ENCODE results near the gene DEPDC1B. TPM values are rescaled to one million over a fixed set of nuclear protein-coding genes. Genes with fewer than 3 reads are reported as not detected.
"Not testable (repeated sequence)": the region's sequence is repeated elsewhere in the genome, so short reads cannot be mapped to it uniquely, and the experiment has no call there.

Gene DEPDC1B
- total RNA-seq, 2 experiments from 2014 or later, result 35.3 to 38.7 TPM

- H3K27me3 Mint-ChIP-seq; ATAC-seq; H3K9me3 Mint-ChIP-seq (ENCODE audit: low read depth); H3K27ac Mint-ChIP-seq; CTCF ChIA-PET; DNase-seq; H3K4me3 Mint-ChIP-seq; H3K4me1 Mint-ChIP-seq: not testable (repeated sequence)
- H3K36me3 Mint-ChIP-seq, result peaks cover 11% of the 10 kb centered on the region
Observed at GRCh38 chr5:60624875-60625274, 75.1 kb downstream of the DEPDC1B start.

GRCh38 chr5:60620752-60621151, 79.2 kb downstream of the DEPDC1B start:
- DNase-seq; H3K27me3 Mint-ChIP-seq; H3K4me3 Mint-ChIP-seq; H3K27ac Mint-ChIP-seq; CTCF ChIA-PET; H3K4me1 Mint-ChIP-seq; H3K9me3 Mint-ChIP-seq (ENCODE audit: low read depth); H3K36me3 Mint-ChIP-seq; ATAC-seq: not testable (repeated sequence)

GRCh38 chr5:60613826-60614225, 86.1 kb downstream of the DEPDC1B start:
- Mint-ChIP-seq H3K4me1 (peaks cover 6% of the 10 kb centered on the region), H3K36me3 (peaks cover 8% of the 10 kb centered on the region), H3K4me3 (no peak overlapping the region), H3K9me3 (ENCODE audit: low read depth) (no peaks in the 10 kb centered on the region), H3K27ac (no peak overlapping the region), H3K27me3 (no peaks in the 10 kb centered on the region)
- CTCF ChIA-PET, result no interaction called here
- no peak for DNase-seq
- no peak for ATAC-seq

GRCh38 chr5:60611099-60611740, 88.7 kb downstream of the DEPDC1B start:
- DNase-seq, result no peak
- Mint-ChIP-seq H3K4me1 (peaks cover 6% of the 10 kb centered on the region), H3K4me3 (no peak overlapping the region), H3K27ac (no peak overlapping the region), H3K27me3 (no peaks in the 10 kb centered on the region), H3K36me3 (peaks cover 5% of the 10 kb centered on the region), H3K9me3 (ENCODE audit: low read depth) (no peaks in the 10 kb centered on the region)
- CTCF ChIA-PET, result no interaction called here
- no peak for ATAC-seq

GRCh38 chr5:60604771-60605170, 95.2 kb downstream of the DEPDC1B start:
- no peak for DNase-seq
- CTCF ChIA-PET, result no interaction called here
- peaks cover 10% of the 10 kb centered on the region for H3K36me3 Mint-ChIP-seq
- H3K4me1 Mint-ChIP-seq, result peaks cover 1% of the 10 kb centered on the region
- no peak overlapping the region for H3K4me3 Mint-ChIP-seq
- no peak overlapping the region for H3K27ac Mint-ChIP-seq
- H3K27me3 Mint-ChIP-seq, result no peaks in the 10 kb centered on the region
- H3K9me3 Mint-ChIP-seq (ENCODE audit: low read depth), result no peaks in the 10 kb centered on the region
- no peak for ATAC-seq

GRCh38 chr5:60598424-60598823, 101.5 kb downstream of the DEPDC1B start:
- ATAC-seq (no peak), DNase-seq (no peak)
- no peaks in the 10 kb centered on the region for H3K9me3 Mint-ChIP-seq (ENCODE audit: low read depth)
- H3K27me3 Mint-ChIP-seq, result no peaks in the 10 kb centered on the region
- CTCF ChIA-PET, result no interaction called here
- no peak overlapping the region for H3K27ac Mint-ChIP-seq
- H3K4me1 Mint-ChIP-seq, result peaks cover 25% of the 10 kb centered on the region
- peaks cover 29% of the 10 kb centered on the region for H3K36me3 Mint-ChIP-seq
- H3K4me3 Mint-ChIP-seq, result no peak overlapping the region

GRCh38 chr5:60597572-60598320, 102.2 kb downstream of the DEPDC1B start:
- DNase-seq (peak; percentile 62), ATAC-seq (peak; percentile 51)
- no peak overlapping the region for H3K4me3 Mint-ChIP-seq
- no peaks in the 10 kb centered on the region for H3K27me3 Mint-ChIP-seq
- peaks cover 25% of the 10 kb centered on the region for H3K4me1 Mint-ChIP-seq
- peaks cover 26% of the 10 kb centered on the region for H3K36me3 Mint-ChIP-seq
- peak overlapping the region; percentile 16 for H3K27ac Mint-ChIP-seq
- CTCF ChIA-PET, result interaction anchor here (1.2 kb wide), 1 partner anchor 18 kb away, joined by 3 read pairs; no protein-coding TSS in a partner anchor
- no peaks in the 10 kb centered on the region for H3K9me3 Mint-ChIP-seq (ENCODE audit: low read depth)

GRCh38 chr5:60594715-60595477, 105.1 kb downstream of the DEPDC1B start:
- Mint-ChIP-seq H3K27ac (no peak overlapping the region), H3K36me3 (peaks cover 22% of the 10 kb centered on the region), H3K4me3 (no peak overlapping the region), H3K4me1 (peaks cover 24% of the 10 kb centered on the region), H3K9me3 (ENCODE audit: low read depth) (no peaks in the 10 kb centered on the region), H3K27me3 (no peaks in the 10 kb centered on the region)
- ATAC-seq, result no peak
- CTCF ChIA-PET, result no interaction called here
- no peak for DNase-seq

GRCh38 chr5:60590172-60590571, 109.8 kb downstream of the DEPDC1B start:
- H3K27ac Mint-ChIP-seq, result no peak overlapping the region
- CTCF ChIA-PET, result interaction anchor here (1.3 to 1.4 kb wide), 2 partner anchors 9 to 109 kb away, joined by 3 read pairs; no protein-coding TSS in a partner anchor
- H3K4me1 Mint-ChIP-seq, result no peaks in the 10 kb centered on the region
- DNase-seq (no peak), ATAC-seq (no peak)
- H3K27me3 Mint-ChIP-seq, result no peaks in the 10 kb centered on the region
- no peaks in the 10 kb centered on the region for H3K9me3 Mint-ChIP-seq (ENCODE audit: low read depth)
- peaks cover 4% of the 10 kb centered on the region for H3K36me3 Mint-ChIP-seq
- no peak overlapping the region for H3K4me3 Mint-ChIP-seq

- CTCF ChIA-PET, H3K36me3 Mint-ChIP-seq: not testable (repeated sequence)
Observed at GRCh38 chr5:60587312-60587711, 112.7 kb downstream of the DEPDC1B start.

GRCh38 chr5:60586307-60586901, 113.6 kb downstream of the DEPDC1B start:
- Mint-ChIP-seq H3K9me3 (ENCODE audit: low read depth) (no peaks in the 10 kb centered on the region), H3K27ac (no peak overlapping the region), H3K27me3 (no peaks in the 10 kb centered on the region), H3K4me1 (peaks cover 2% of the 10 kb centered on the region), H3K4me3 (no peak overlapping the region), H3K36me3 (no peaks in the 10 kb centered on the region)
- CTCF ChIA-PET, result no interaction called here
- no peak for ATAC-seq
- no peak for DNase-seq

More at GRCh38 chr5:60587312-60587711, 112.7 kb downstream of the DEPDC1B start:
- not testable (repeated sequence) for H3K9me3 Mint-ChIP-seq (ENCODE audit: low read depth); DNase-seq; H3K4me1 Mint-ChIP-seq; ATAC-seq; H3K4me3 Mint-ChIP-seq; H3K27me3 Mint-ChIP-seq; H3K27ac Mint-ChIP-seq

GRCh38 chr5:60585618-60586017, 114.3 kb downstream of the DEPDC1B start:
- Mint-ChIP-seq H3K9me3 (ENCODE audit: low read depth) (no peaks in the 10 kb centered on the region), H3K4me1 (peaks cover 2% of the 10 kb centered on the region), H3K36me3 (no peaks in the 10 kb centered on the region), H3K27me3 (peaks cover 2% of the 10 kb centered on the region), H3K4me3 (no peak overlapping the region), H3K27ac (no peak overlapping the region)
- ATAC-seq (no peak), DNase-seq (no peak)
- CTCF ChIA-PET, result no interaction called here

- Mint-ChIP-seq H3K36me3 (no peaks in the 10 kb centered on the region), H3K4me3 (no peak overlapping the region), H3K4me1 (peaks cover 2% of the 10 kb centered on the region), H3K9me3 (ENCODE audit: low read depth) (no peaks in the 10 kb centered on the region), H3K27ac (no peak overlapping the region), H3K27me3 (peaks cover 2% of the 10 kb centered on the region)
- no peak for ATAC-seq
- CTCF ChIA-PET, result no interaction called here
- DNase-seq, result no peak
Observed at GRCh38 chr5:60584304-60584703, 115.7 kb downstream of the DEPDC1B start.
